ENCODE measurements around the gene SUPT20HL2.

DNA sequence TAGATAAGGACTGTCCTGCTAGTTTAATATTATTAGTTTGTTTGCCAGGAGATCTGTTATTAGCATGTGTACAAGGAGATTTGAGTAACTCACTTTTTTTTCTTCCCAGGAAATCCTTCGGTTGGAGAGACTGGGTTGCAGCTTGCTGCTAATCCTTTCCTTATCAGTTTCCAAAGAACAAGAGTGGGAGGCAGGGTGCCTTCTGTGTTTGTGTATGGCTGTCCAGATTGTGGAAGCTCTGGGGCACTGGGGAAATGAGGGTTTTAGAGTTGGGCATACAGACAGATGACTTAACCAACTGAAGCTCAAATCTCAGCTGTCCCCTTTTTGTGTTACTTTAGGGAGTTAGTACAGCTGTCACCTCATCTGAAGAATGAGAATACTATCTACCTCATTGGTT is 34.0 kb upstream of the SUPT20HL2 start:
- TF ChIP-seq POLR2A (IDR thresholded peaks at IDR 0.05; ENCODE audit: low read length): no peak
- no peak for TF ChIP-seq GATA1 (IDR thresholded peaks at IDR 0.05; ENCODE audit: low read depth, low read length)
